Lower leg skin (tissue), 4 donors: ENCODE measurements around the gene LRRC57. TPM values are rescaled to one million over a fixed set of nuclear protein-coding genes. Genes with fewer than 3 reads are reported as not detected.

ENCODE experiments used
- DNase-seq, 2 donors: peaks; one replicate each; pipeline ENCODE4 v3.0.0-alpha.2; 2019; ENCODE audit warnings: low spot score in 2 of 2
- H3K4me3 ChIP-seq: fragments of 200-600 bp; sonication (generic); 2 replicates; pipeline ENCODE4 v1.5.1; 2017; ENCODE audit warnings: mild to moderate bottlenecking, low read depth; ENCODE audit not compliant: poor library complexity, severe bottlenecking
- CTCF ChIP-seq, 3 donors: fragments of 450-650 bp; IDR thresholded peaks; one replicate each; pipeline ENCODE4 v1.5.1; 2016; ENCODE audit warnings: antibody characterized with exemption in 3 of 3, mild to moderate bottlenecking in 3 of 3, moderate library complexity in 2 of 3
- POLR2A ChIP-seq, 2 donors: fragments of 450-650 bp; IDR thresholded peaks; one replicate each; pipeline ENCODE4 v1.6.1; 2016 to 2017; ENCODE audit warnings: antibody characterized with exemption in 2 of 2, mild to moderate bottlenecking in 1 of 2, moderate library complexity in 1 of 2
- WGBS, 2 donors: methylation state at CpG; one replicate each; pipeline ENCODE4 v1.1.5; 2018; 5-methylcytosine and 5-hydroxymethylcytosine counted together
- intact Hi-C: fragments of 100-400 bp; cut with DNase I; formaldehyde crosslinking; loops from one replicate; pipeline ENCODE4 v1.15.0; 2023; ENCODE audit warnings: low total_unique reads
- total RNA-seq, 4 donors: library from RNA; depleted of rRNA; stranded (reverse); fragments of >200 nt; gene quantifications; one replicate each; pipeline ENCODE4 v1.1.0, GENCODE V29; 2016

Gene LRRC57
- total RNA-seq, 4 donors from 2014 or later: 13.0 to 29.6 (median 24.3) TPM

DNA sequence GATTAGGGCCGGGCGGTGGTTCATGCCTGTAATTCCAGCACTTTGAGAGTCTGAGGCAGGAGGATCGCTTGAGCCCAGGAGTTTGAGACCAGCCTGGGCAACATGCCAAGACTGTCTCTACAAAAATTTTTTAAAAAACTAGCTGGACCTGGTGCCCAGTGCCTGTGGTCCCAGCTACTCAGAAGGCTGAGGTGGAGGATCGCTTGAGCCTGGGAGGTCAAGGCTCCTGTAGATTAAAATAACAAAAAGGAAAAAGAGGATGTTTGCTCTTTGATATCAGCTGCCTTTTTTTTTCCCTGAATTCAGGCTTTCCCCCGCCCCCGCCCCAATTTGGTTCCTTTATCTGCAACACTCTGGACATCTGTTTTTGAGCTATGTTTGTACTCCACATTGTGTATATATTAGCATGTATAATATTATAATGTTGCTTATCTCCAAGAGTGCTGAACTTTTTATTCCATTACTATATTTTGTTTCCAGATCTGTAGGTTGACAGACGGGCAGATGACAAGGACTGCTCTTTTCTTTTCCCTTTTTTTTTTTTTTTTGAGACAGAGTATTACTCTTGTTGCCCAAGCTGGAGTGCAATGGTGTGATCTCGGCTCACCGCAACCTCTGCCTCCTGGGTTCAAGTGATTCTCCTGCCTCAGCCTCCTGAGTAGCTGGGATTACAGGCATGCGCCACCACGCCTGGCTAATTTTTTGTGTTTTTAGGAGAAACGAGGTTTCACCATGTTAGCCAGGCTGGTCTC is 48.6 kb downstream of the LRRC57 start:
- 78 to 83% methylated on average over 12 of the region's 12 CpGs for WGBS, 2 donors
- intact Hi-C loops: no loop called here
- no peak overlapping the region for H3K4me3 ChIP-seq
- no peak for DNase-seq
- no peak for TF ChIP-seq CTCF (IDR thresholded peaks at IDR 0.05)
- TF ChIP-seq POLR2A (IDR thresholded peaks at IDR 0.05): no peak

GRCh38 chr15:42498212-42499068 is 50.2 kb downstream of the LRRC57 start:
- intact Hi-C loops: no loop called here
- 50 to 52% methylated on average over 6 of the region's 6 CpGs for WGBS, 2 donors
- no peak overlapping the region for H3K4me3 ChIP-seq
- no peak for DNase-seq
- no peak for TF ChIP-seq CTCF (IDR thresholded peaks at IDR 0.05)

- peak within 1 kb of the TSS; percentile 65 for H3K4me3 ChIP-seq
- intact Hi-C loops: no loop called here
- peak; percentile 94 to 99 for DNase-seq
- TF ChIP-seq CTCF (IDR thresholded peaks at IDR 0.05): no peak
- peak in 1 of 2 donors; percentile 80 for TF ChIP-seq POLR2A (IDR thresholded peaks at IDR 0.05)
- WGBS, 2 donors: 0 to 1% methylated on average over 42 to 43 of the region's 43 CpGs
Measured at GRCh38 chr15:42495361-42496212, 53.0 kb downstream of the LRRC57 start, which contains the start of gene SNAP23. Gene SNAP23, plus strand, starts transcription at chr15:42495634. Its CDS starts 16,213 bp downstream, at chr15:42511847.

- DNase-seq: peak in 1 of 2 donors; percentile 79
- TF ChIP-seq POLR2A (IDR thresholded peaks at IDR 0.05) (no peak), CTCF (IDR thresholded peaks at IDR 0.05) (no peak)
- 2 to 4% methylated on average over 10 of the region's 10 CpGs for WGBS, 2 donors
- intact Hi-C loops: no loop called here
- peak overlapping the region; percentile 65 for H3K4me3 ChIP-seq
Measured at GRCh38 chr15:42494998-42495360, 53.6 kb downstream of the LRRC57 start.

- DNase-seq: no peak
- H3K4me3 ChIP-seq: no peak overlapping the region
- TF ChIP-seq CTCF (IDR thresholded peaks at IDR 0.05): no peak
- no peak for TF ChIP-seq POLR2A (IDR thresholded peaks at IDR 0.05)
- intact Hi-C loops: no loop called here
- 70 to 94% methylated on average over 1 of the region's 1 CpG for WGBS, 2 donors
Measured at GRCh38 chr15:42493679-42494078, 54.9 kb downstream of the LRRC57 start.
